H9 (cell line): Measurements from ENCODE around the gene NPAS3. TPM values are rescaled to one million over a fixed set of nuclear protein-coding genes. Genes with fewer than 3 reads are reported as not detected.
A peak's percentile ranks its signal among the peaks of the same experiment; 100 is the strongest.

ENCODE experiments used
- DNase-seq: peaks from one replicate; pipeline ENCODE4 v3.0.0-alpha.2; 2017
- H2AFZ ChIP-seq: one replicate; pipeline ENCODE4 v1.6.1; 2013; ENCODE audit warnings: mild to moderate bottlenecking, low read length, control low read depth, moderate library complexity
- H2AK5ac ChIP-seq: 2 replicates; pipeline ENCODE4 v1.6.1; 2013; ENCODE audit warnings: low read length, control low read depth, mixed read lengths; ENCODE audit not compliant: insufficient read length
- H2BK120ac ChIP-seq: one replicate; pipeline ENCODE4 v1.6.1; 2013; ENCODE audit warnings: low read depth, mild to moderate bottlenecking, low read length, control low read depth, inconsistent platforms; ENCODE audit not compliant: poor library complexity, severe bottlenecking
- H2BK12ac ChIP-seq: 2 replicates; pipeline ENCODE4 v1.6.1; 2013; ENCODE audit warnings: low read length, control low read depth, mixed read lengths, low read depth; ENCODE audit not compliant: insufficient read length
- H2BK15ac ChIP-seq: 2 replicates; pipeline ENCODE4 v1.6.1; 2013; ENCODE audit warnings: low read depth, low read length, control low read depth
- H2BK20ac ChIP-seq: one replicate; pipeline ENCODE4 v1.6.1; 2013; ENCODE audit warnings: low read depth, mild to moderate bottlenecking, low read length, control low read depth, inconsistent platforms; ENCODE audit not compliant: poor library complexity, severe bottlenecking
- H2BK5ac ChIP-seq: 2 replicates; pipeline ENCODE4 v1.6.1; 2013; ENCODE audit warnings: low read length, control low read depth, mixed read lengths; ENCODE audit not compliant: insufficient read length
- H3K14ac ChIP-seq: 2 replicates; pipeline ENCODE4 v1.6.1; 2013; ENCODE audit warnings: low read length, control low read depth; ENCODE audit not compliant: insufficient read depth
- H3K18ac ChIP-seq: 2 replicates; pipeline ENCODE4 v1.6.1; 2013; ENCODE audit warnings: low read depth, mild to moderate bottlenecking, mixed read lengths, low read length, control low read depth; ENCODE audit not compliant: insufficient read length
- H3K23ac ChIP-seq: 2 replicates; pipeline ENCODE4 v1.6.1; 2013; ENCODE audit warnings: low read length, control low read depth, mixed read lengths, low read depth; ENCODE audit not compliant: insufficient read length
- H3K23me2 ChIP-seq: 2 replicates; pipeline ENCODE4 v1.6.1; 2013; ENCODE audit warnings: low read depth, mild to moderate bottlenecking, mixed read lengths, low read length, control low read depth; ENCODE audit not compliant: insufficient read length, poor library complexity, severe bottlenecking
- H3K27ac ChIP-seq: 2 replicates; pipeline ENCODE4 v1.5.1; 2013; ENCODE audit warnings: low read length, control low read depth, mixed read lengths, low read depth; ENCODE audit not compliant: insufficient read length
- H3K27me3 ChIP-seq: 2 replicates; pipeline ENCODE4 v1.6.1; 2013; ENCODE audit warnings: low read length, control low read depth, inconsistent platforms; ENCODE audit not compliant: insufficient read depth
- H3K4ac ChIP-seq: 2 replicates; pipeline ENCODE4 v1.6.1; 2013; ENCODE audit warnings: low read depth, mild to moderate bottlenecking, control low read depth, inconsistent platforms, low read length, moderate library complexity
- H3K4me1 ChIP-seq: 2 replicates; pipeline ENCODE4 v1.6.1; 2013; ENCODE audit warnings: low read length, control low read depth, inconsistent platforms; ENCODE audit not compliant: insufficient read depth
- H3K4me2 ChIP-seq: 2 replicates; pipeline ENCODE4 v1.6.1; 2013; ENCODE audit warnings: low read length, control low read depth, mixed read lengths; ENCODE audit not compliant: insufficient read length, insufficient read depth
- H3K56ac ChIP-seq: 2 replicates; pipeline ENCODE4 v1.6.1; 2013; ENCODE audit warnings: low read depth, mild to moderate bottlenecking, mixed read lengths, low read length, control low read depth; ENCODE audit not compliant: insufficient read length
- H3K79me1 ChIP-seq: 2 replicates; pipeline ENCODE4 v1.6.1; 2013; ENCODE audit warnings: low read depth, mild to moderate bottlenecking, moderate library complexity, low read length, control low read depth, inconsistent platforms; ENCODE audit not compliant: insufficient read depth, poor library complexity, severe bottlenecking
- H3K79me2 ChIP-seq: 2 replicates; pipeline ENCODE4 v1.6.1; 2013; ENCODE audit warnings: low read length, control low read depth, inconsistent platforms; ENCODE audit not compliant: insufficient read depth
- H3K9ac ChIP-seq: 2 replicates; pipeline ENCODE4 v1.6.1; 2013; ENCODE audit warnings: low read length, control low read depth, mixed read lengths; ENCODE audit not compliant: insufficient read length; ENCODE audit errors: extremely low read depth
- H3K9me3 ChIP-seq: one replicate; pipeline ENCODE4 v1.6.1; 2013; ENCODE audit warnings: low read depth, low read length, inconsistent platforms; ENCODE audit not compliant: control insufficient read depth
- H3T11ph ChIP-seq: one replicate; pipeline ENCODE4 v1.6.1; 2013; ENCODE audit warnings: mild to moderate bottlenecking, low read length, control low read depth, inconsistent platforms
- H4K20me1 ChIP-seq: one replicate; pipeline ENCODE4 v1.6.1; 2013; ENCODE audit not compliant: control insufficient read depth, insufficient read length, insufficient read depth
- H4K5ac ChIP-seq: 2 replicates; pipeline ENCODE4 v1.6.1; 2013; ENCODE audit warnings: low read depth, mild to moderate bottlenecking, mixed read lengths, low read length, control low read depth; ENCODE audit not compliant: insufficient read length
- H4K8ac ChIP-seq: replicated peaks from 2 replicates; pipeline ENCODE4 v1.6.1; 2013; ENCODE audit warnings: low read length, control low read depth, mixed read lengths, low read depth; ENCODE audit not compliant: insufficient read length
- H4K91ac ChIP-seq: 2 replicates; pipeline ENCODE4 v1.6.1; 2013; ENCODE audit warnings: low read depth, mild to moderate bottlenecking, moderate library complexity, mixed read lengths, low read length, control low read depth; ENCODE audit not compliant: insufficient read length
- H3K27ac Mint-ChIP-seq, 3 experiments: 2 replicates in 2 of 3; 3 replicates in 1 of 3; pipeline ENCODE4 v1.8.0; 2020 to 2021; ENCODE audit warnings: mixed read lengths in 3 of 3, mild to moderate bottlenecking in 1 of 3, moderate library complexity in 1 of 3
- H3K27me3 Mint-ChIP-seq: 2 replicates; pipeline ENCODE4 v1.8.0; 2021; ENCODE audit warnings: low read depth, mild to moderate bottlenecking, moderate library complexity, mixed read lengths
- H3K36me3 Mint-ChIP-seq, 3 experiments: 2 replicates in 2 of 3; 3 replicates in 1 of 3; pipeline ENCODE4 v1.8.0; 2020 to 2021; ENCODE audit warnings: low read depth in 3 of 3, mixed read lengths in 3 of 3; ENCODE audit not compliant: insufficient read depth in 1 of 3
- H3K4me1 Mint-ChIP-seq, 2 experiments: 2 replicates each; pipeline ENCODE4 v1.8.0; 2020; ENCODE audit warnings: mixed read lengths in 2 of 2
- H3K4me3 Mint-ChIP-seq, 2 experiments: 2 replicates in 1 of 2; 3 replicates in 1 of 2; pipeline ENCODE4 v1.8.0; 2020 to 2021; ENCODE audit warnings: mild to moderate bottlenecking in 2 of 2, mixed read lengths in 2 of 2, moderate library complexity in 1 of 2
- H3K9me3 Mint-ChIP-seq, 2 experiments: 2 replicates in 1 of 2; 3 replicates in 1 of 2; pipeline ENCODE4 v1.8.0; 2020; ENCODE audit warnings: mild to moderate bottlenecking in 2 of 2, mixed read lengths in 2 of 2, moderate library complexity in 1 of 2
- WGBS: extraction: QIAGEN DNeasy Blood & Tissue Kit; methylation state at CpG from one replicate; pipeline ENCODE4 v1.1.7; 2013; ENCODE audit warnings: missing lambda C conversion rate, low lambda C conversion rate, mixed read lengths; ENCODE audit not compliant: insufficient read length; ENCODE audit errors: extremely low coverage; 5-methylcytosine and 5-hydroxymethylcytosine counted together
- total RNA-seq: library from RNA; stranded (reverse); gene quantifications from 2 replicates; pipeline ENCODE4 v1.2.1, GENCODE V29; 2021
- TF ChIP-seq, protein P1 (sequence below): fragments of 200-600 bp; sonication (generic); conservative IDR thresholded peaks from 3 replicates; pipeline ENCODE4 v1.8.0; 2021; ENCODE audit warnings: antibody characterized with exemption, mild to moderate bottlenecking

Gene NPAS3
- total RNA-seq, 1 experiment from 2014 or later = 0.17 TPM

DNA sequence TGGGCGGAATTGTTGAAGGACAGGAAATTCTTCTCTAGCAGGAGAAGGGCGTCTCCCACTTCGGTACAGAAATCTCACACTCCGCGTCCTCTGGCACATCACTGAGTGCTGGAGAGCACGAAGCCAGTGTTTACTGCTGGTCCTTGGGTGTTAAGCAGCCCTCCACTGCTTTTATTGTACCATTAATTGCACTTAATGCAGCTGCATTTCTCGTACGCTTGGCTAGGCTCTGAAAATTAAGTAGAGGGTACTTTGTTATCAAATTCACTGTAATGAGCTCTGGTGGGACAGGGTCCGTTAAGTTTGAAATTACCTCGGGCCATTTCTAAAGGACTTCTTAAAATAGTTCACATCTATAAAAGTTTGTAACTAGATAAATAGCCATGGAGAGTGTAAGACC, 411.2 kb downstream of the NPAS3 start:
- no peak overlapping the region for H3K4me3 Mint-ChIP-seq
- Histone ChIP-seq H3T11ph (no peak overlapping the region), H3K14ac (no peak overlapping the region), H2BK120ac (no peak overlapping the region), H3K4me2 (no peak overlapping the region), H2AFZ (no peak overlapping the region), H4K8ac (no peak overlapping the region), H2BK5ac (no peak overlapping the region), H3K56ac (no peak overlapping the region), H3K23ac (no peak overlapping the region), H4K5ac (no peak overlapping the region), H2BK12ac (no peak overlapping the region), H2BK15ac (no peak overlapping the region), H3K23me2 (no peaks in the 10 kb centered on the region), H3K79me1 (no peaks in the 10 kb centered on the region), H3K27me3 (no peaks in the 10 kb centered on the region), H3K4me1 (peaks cover 2% of the 10 kb centered on the region; the same call in 1 of the 2 replicates), H4K20me1 (no peaks in the 10 kb centered on the region), H3K9me3 (no peaks in the 10 kb centered on the region), H3K18ac (no peak overlapping the region), H2BK20ac (no peak overlapping the region), H3K4ac (no peak overlapping the region), H2AK5ac (no peak overlapping the region), H3K79me2 (no peaks in the 10 kb centered on the region), H3K9ac (no peak overlapping the region), H3K27ac (no peak overlapping the region), H4K91ac (no peak overlapping the region)
- no peaks in the 10 kb centered on the region for H3K36me3 Mint-ChIP-seq
- no CpG with 5 or more reads among the region's 10 CpGs for WGBS
- no peaks in the 10 kb centered on the region; the same call in 1 of the 2 replicates for H3K27me3 Mint-ChIP-seq
- H3K4me1 Mint-ChIP-seq = peaks cover 22 to 24% of the 10 kb centered on the region in 2 experiments
- no peaks in the 10 kb centered on the region for H3K9me3 Mint-ChIP-seq
- TF ChIP-seq, protein P1, sequence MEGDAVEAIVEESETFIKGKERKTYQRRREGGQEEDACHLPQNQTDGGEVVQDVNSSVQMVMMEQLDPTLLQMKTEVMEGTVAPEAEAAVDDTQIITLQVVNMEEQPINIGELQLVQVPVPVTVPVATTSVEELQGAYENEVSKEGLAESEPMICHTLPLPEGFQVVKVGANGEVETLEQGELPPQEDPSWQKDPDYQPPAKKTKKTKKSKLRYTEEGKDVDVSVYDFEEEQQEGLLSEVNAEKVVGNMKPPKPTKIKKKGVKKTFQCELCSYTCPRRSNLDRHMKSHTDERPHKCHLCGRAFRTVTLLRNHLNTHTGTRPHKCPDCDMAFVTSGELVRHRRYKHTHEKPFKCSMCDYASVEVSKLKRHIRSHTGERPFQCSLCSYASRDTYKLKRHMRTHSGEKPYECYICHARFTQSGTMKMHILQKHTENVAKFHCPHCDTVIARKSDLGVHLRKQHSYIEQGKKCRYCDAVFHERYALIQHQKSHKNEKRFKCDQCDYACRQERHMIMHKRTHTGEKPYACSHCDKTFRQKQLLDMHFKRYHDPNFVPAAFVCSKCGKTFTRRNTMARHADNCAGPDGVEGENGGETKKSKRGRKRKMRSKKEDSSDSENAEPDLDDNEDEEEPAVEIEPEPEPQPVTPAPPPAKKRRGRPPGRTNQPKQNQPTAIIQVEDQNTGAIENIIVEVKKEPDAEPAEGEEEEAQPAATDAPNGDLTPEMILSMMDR = no peak
- H3K27ac Mint-ChIP-seq = peak overlapping the region in 2 of 3 experiments; percentile 13 to 22; a peak in 1 of 7 replicates
- DNase-seq = no peak
